Measurements from ENCODE around the gene SHBG.

DNA sequence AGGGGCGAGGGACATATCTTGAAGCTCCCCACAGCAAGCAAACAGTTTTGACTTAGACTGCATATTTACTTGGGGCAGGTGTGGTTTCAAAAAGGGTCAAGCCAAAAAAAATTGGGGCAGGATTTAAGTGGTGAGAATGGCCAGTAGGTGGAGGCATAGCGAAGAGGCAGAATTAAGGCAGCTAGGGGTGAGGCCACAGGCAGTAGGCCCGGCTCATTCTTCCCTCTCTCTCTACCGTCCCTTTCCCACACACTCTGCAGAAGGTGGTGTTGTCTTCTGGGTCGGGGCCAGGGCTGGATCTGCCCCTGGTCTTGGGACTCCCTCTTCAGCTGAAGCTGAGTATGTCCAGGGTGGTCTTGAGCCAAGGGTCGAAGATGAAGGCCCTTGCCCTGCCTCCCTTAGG is 2.6 kb downstream of the SHBG start:
- TF ChIP-seq, protein P1, sequence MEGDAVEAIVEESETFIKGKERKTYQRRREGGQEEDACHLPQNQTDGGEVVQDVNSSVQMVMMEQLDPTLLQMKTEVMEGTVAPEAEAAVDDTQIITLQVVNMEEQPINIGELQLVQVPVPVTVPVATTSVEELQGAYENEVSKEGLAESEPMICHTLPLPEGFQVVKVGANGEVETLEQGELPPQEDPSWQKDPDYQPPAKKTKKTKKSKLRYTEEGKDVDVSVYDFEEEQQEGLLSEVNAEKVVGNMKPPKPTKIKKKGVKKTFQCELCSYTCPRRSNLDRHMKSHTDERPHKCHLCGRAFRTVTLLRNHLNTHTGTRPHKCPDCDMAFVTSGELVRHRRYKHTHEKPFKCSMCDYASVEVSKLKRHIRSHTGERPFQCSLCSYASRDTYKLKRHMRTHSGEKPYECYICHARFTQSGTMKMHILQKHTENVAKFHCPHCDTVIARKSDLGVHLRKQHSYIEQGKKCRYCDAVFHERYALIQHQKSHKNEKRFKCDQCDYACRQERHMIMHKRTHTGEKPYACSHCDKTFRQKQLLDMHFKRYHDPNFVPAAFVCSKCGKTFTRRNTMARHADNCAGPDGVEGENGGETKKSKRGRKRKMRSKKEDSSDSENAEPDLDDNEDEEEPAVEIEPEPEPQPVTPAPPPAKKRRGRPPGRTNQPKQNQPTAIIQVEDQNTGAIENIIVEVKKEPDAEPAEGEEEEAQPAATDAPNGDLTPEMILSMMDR (IDR thresholded peaks at IDR 0.05) = peak; percentile 40 to 52 (median 50)
- TF ChIP-seq POLR2A (IDR thresholded peaks at IDR 0.05; ENCODE audit: low read depth) = no peak
- TF ChIP-seq POLR2AphosphoS5 (IDR thresholded peaks at IDR 0.05) = no peak
- no peak for TF ChIP-seq EP300 (IDR thresholded peaks at IDR 0.05)

Measured in esophagus muscularis mucosa (tissue), 4 donors.